CD4-positive, CD25-positive, alpha-beta regulatory T cell (primary cell): ENCODE measurements around the gene PNMA1. TPM values are rescaled to one million over a fixed set of nuclear protein-coding genes. Genes with fewer than 3 reads are reported as not detected.

Experiments
- ATAC-seq, 2 donors: fragments of 150-1000 bp; cut with Tn5 transposase; one replicate each; pipeline ENCODE4 v1.10.0; 2021; ENCODE audit warnings: low read depth in 2 of 2, moderate number of reproducible peaks in 2 of 2, moderate library complexity in 1 of 2
- DNase-seq, 3 donors: peaks; one replicate each; pipeline versions ENCODE4 v3.0.0 to v3.0.0-alpha.2; 2012 to 2022; ENCODE audit warnings: mixed read lengths in 1 of 3
- H3K27ac ChIP-seq: one replicate; pipeline ENCODE4 v1.7.0; 2013; ENCODE audit warnings: mild to moderate bottlenecking, low read length; ENCODE audit not compliant: insufficient read depth, poor library complexity, severe bottlenecking
- H3K27me3 ChIP-seq: one replicate; pipeline ENCODE4 v1.7.0; 2013; ENCODE audit warnings: low read length; ENCODE audit not compliant: control insufficient read depth, insufficient read depth
- H3K36me3 ChIP-seq: one replicate; pipeline ENCODE4 v1.7.0; 2013; ENCODE audit warnings: mild to moderate bottlenecking, low read length, moderate library complexity; ENCODE audit not compliant: control insufficient read depth, insufficient read depth
- H3K4me1 ChIP-seq: 2 replicates; pipeline ENCODE4 v1.7.0; 2013; ENCODE audit warnings: mild to moderate bottlenecking, low read length; ENCODE audit not compliant: insufficient read depth, control insufficient read depth, poor library complexity, severe bottlenecking
- H3K4me3 ChIP-seq: one replicate; pipeline ENCODE4 v1.7.0; 2013; ENCODE audit warnings: low read depth, mild to moderate bottlenecking, low read length, moderate library complexity
- H3K9me3 ChIP-seq, 2 experiments: 1 replicate in 1 of 2; 2 replicates in 1 of 2; pipeline ENCODE4 v1.7.0; 2013; ENCODE audit warnings: low read length in 2 of 2, mild to moderate bottlenecking in 1 of 2, moderate library complexity in 1 of 2; ENCODE audit not compliant: control insufficient read depth in 2 of 2
- H3K27ac Mint-ChIP-seq, 3 donors: one replicate each; pipeline ENCODE4 v1.8.0; 2020 to 2022; ENCODE audit warnings: mild to moderate bottlenecking in 3 of 3, mixed read lengths in 3 of 3, moderate library complexity in 2 of 3
- H3K27me3 Mint-ChIP-seq: one replicate; pipeline ENCODE4 v1.8.0; 2022; ENCODE audit warnings: mild to moderate bottlenecking, mixed read lengths
- H3K36me3 Mint-ChIP-seq: one replicate; pipeline ENCODE4 v1.8.0; 2020; ENCODE audit warnings: mixed read lengths
- H3K4me1 Mint-ChIP-seq, 4 donors: one replicate each; pipeline ENCODE4 v1.8.0; 2020 to 2022; ENCODE audit warnings: mixed read lengths in 4 of 4, mild to moderate bottlenecking in 1 of 4
- H3K4me3 Mint-ChIP-seq, 4 donors: one replicate each; pipeline ENCODE4 v1.8.0; 2020 to 2022; ENCODE audit warnings: mild to moderate bottlenecking in 4 of 4, mixed read lengths in 4 of 4, moderate library complexity in 3 of 4
- H3K9me3 Mint-ChIP-seq, 7 donors: one replicate each; pipeline ENCODE4 v1.8.0; 2020 to 2022; ENCODE audit warnings: mixed read lengths in 7 of 7, mild to moderate bottlenecking in 3 of 7, moderate library complexity in 2 of 7
- polyA plus RNA-seq, 4 donors: library from polyadenylated mRNA; unstranded; fragments of 300-500 nt; fragmentation: Illumina TruSeq; gene quantifications; one replicate each; pipeline ENCODE4 v1.2.3, GENCODE V29; 2021
- total RNA-seq: library from RNA; stranded (reverse); gene quantifications from one replicate; pipeline ENCODE4 v1.2.3, GENCODE V29; 2022

The PNMA1 gene
- total and polyA plus RNA-seq, 5 donors from 2014 or later = 42.6 to 54.1 (median 51.2) TPM

DNA sequence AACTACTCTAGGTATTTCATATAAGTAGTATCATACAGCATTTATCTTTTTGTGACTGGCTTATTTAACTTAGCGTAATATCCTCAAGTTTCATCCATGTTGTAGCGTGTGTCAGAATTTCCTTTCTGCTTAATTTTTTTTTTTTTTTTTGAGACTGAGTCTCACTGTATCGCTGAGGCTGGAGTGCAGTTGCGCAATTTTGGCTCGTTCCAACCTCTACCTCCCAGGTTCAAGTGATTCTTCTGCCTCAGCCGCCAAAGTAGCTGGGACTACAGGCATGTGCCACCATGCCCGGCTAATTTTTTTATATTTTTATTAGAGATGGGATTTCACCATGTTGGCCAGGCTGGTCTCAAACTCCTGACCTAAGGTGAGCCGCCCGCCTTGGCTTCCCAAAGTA is 28.9 kb downstream of the PNMA1 start:
- H3K4me1 Mint-ChIP-seq = no peaks in the 10 kb centered on the region

DNA sequence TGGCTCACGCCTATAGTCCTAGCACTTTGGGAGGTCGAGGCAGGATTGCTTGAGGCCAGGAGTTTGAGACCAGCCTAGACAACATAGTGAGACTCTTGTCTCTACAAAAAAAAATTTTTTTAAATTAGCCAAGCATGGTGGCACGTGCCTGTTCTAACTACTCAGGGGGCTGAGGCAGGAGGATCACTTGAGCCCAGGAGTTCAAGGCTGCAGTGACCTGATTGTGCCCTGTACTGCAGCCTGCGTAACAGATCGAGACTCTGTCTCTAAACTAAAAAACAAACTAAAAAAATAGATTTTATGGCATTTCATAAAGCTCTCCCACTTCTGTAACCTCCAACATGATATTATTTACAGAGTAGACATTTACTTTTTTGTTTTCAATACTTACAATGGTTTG is 29.6 kb downstream of the PNMA1 start:
- no peaks in the 10 kb centered on the region for H3K9me3 ChIP-seq
- peak overlapping the region in 1 of 3 donors; percentile 18 for H3K27ac Mint-ChIP-seq
- DNase-seq = no peak
- no peak for ATAC-seq
- no peak overlapping the region for H3K27ac ChIP-seq
- no peak overlapping the region for H3K4me3 ChIP-seq
- no peaks in the 10 kb centered on the region for H3K9me3 Mint-ChIP-seq
- H3K4me1 Mint-ChIP-seq = no peaks in the 10 kb centered on the region
- no peak overlapping the region for H3K4me3 Mint-ChIP-seq
- H3K4me1 ChIP-seq = no peaks in the 10 kb centered on the region
- peaks cover 9% of the 10 kb centered on the region for H3K36me3 Mint-ChIP-seq
- no peaks in the 10 kb centered on the region for H3K27me3 Mint-ChIP-seq
- no peaks in the 10 kb centered on the region for H3K27me3 ChIP-seq
- no peaks in the 10 kb centered on the region for H3K36me3 ChIP-seq

More for the DNA sequence above, 28.9 kb downstream of the PNMA1 start:
- no peaks in the 10 kb centered on the region for H3K9me3 Mint-ChIP-seq
- no peak overlapping the region for H3K4me3 ChIP-seq
- no peak overlapping the region for H3K27ac ChIP-seq
- no peak overlapping the region for H3K4me3 Mint-ChIP-seq
- H3K36me3 Mint-ChIP-seq = peaks cover 9% of the 10 kb centered on the region
- no peaks in the 10 kb centered on the region for H3K4me1 ChIP-seq
- H3K9me3 ChIP-seq = no peaks in the 10 kb centered on the region
- H3K27me3 Mint-ChIP-seq = no peaks in the 10 kb centered on the region
- ATAC-seq = no peak
- H3K36me3 ChIP-seq = no peaks in the 10 kb centered on the region
- H3K27ac Mint-ChIP-seq = no peak overlapping the region
- no peak for DNase-seq
- no peaks in the 10 kb centered on the region for H3K27me3 ChIP-seq

DNA sequence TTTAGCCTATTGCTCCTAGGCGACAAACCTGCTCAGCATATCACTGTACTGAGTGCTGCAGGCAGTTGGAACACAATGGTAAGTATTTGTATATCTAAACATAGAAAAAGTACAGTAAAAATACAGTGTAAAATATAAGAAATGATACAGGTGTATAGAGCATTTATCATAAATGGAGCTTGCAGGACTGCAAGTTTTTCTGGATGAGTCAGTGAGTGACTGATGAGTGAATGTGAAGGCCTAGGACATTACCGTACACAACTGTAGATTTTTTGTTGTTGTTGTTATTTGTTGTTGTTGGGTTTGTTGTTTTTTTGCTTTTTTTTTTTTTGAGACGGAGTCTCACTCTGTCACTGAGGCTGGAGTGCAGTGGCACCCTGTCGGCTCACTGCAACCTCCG is 33.4 kb downstream of the PNMA1 start:
- Histone ChIP-seq H3K27me3 (no peaks in the 10 kb centered on the region), H3K9me3 (no peaks in the 10 kb centered on the region), H3K27ac (no peak overlapping the region), H3K4me3 (no peak overlapping the region), H3K36me3 (no peaks in the 10 kb centered on the region), H3K4me1 (no peaks in the 10 kb centered on the region)
- Mint-ChIP-seq H3K4me1 (no peaks in the 10 kb centered on the region), H3K4me3 (no peak overlapping the region), H3K27me3 (no peaks in the 10 kb centered on the region), H3K9me3 (no peaks in the 10 kb centered on the region), H3K36me3 (peaks cover 4% of the 10 kb centered on the region), H3K27ac (no peak overlapping the region)
- DNase-seq = no peak
- ATAC-seq = no peak

DNA sequence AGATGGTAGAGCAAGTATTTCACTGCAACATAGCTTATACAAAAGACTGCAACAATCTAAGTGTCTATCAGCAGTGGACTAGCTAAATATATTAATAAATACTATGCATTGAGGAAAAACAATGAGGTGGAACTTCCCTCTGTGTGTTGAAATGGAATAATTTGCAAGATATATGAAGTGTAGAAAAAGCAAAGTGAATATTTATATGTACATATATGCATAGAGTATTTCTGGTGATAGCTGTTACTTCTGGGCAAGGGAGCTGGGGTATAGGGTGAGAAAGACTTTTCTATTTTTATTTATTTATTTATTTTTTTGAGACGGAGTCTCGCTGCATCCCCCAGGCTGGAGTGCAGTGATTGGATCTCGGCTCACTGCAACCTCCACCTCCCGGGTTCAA is 35.5 kb downstream of the PNMA1 start:
- no peaks in the 10 kb centered on the region for H3K9me3 ChIP-seq
- no peak overlapping the region for H3K27ac Mint-ChIP-seq
- no peaks in the 10 kb centered on the region for H3K4me1 Mint-ChIP-seq
- no peaks in the 10 kb centered on the region for H3K27me3 Mint-ChIP-seq
- H3K9me3 Mint-ChIP-seq = no peaks in the 10 kb centered on the region
- H3K36me3 Mint-ChIP-seq = peaks cover 10% of the 10 kb centered on the region
- no peak overlapping the region for H3K4me3 ChIP-seq
- no peaks in the 10 kb centered on the region for H3K27me3 ChIP-seq
- no peaks in the 10 kb centered on the region for H3K4me1 ChIP-seq
- H3K36me3 ChIP-seq = no peaks in the 10 kb centered on the region
- no peak overlapping the region for H3K27ac ChIP-seq
- no peak for DNase-seq
- ATAC-seq = no peak
- no peak overlapping the region for H3K4me3 Mint-ChIP-seq

DNA sequence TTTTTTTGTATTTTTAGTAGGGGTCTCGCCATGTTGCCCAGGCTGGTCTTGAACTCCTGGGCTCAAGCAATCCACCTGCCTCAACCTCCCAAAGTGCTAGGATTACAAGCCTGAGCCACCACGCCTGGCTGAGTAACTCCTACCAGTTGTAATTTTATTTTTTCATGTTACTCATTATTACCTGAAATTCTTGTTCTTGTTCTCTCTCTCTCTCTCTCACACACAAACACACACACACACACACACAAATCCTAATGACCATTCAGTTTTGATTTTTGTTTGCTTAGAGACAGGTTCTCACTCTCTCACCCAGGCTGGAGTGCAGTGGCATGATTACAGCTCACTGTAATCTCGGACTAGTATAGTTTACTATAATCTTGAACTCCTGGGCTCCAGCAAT is 39.2 kb downstream of the PNMA1 start:
- H3K4me1 ChIP-seq = no peaks in the 10 kb centered on the region
- no peaks in the 10 kb centered on the region for H3K27me3 ChIP-seq
- no peaks in the 10 kb centered on the region for H3K9me3 ChIP-seq
- DNase-seq (no peak), ATAC-seq (no peak)
- Mint-ChIP-seq H3K4me1 (no peaks in the 10 kb centered on the region), H3K36me3 (peaks cover 14% of the 10 kb centered on the region), H3K27me3 (no peaks in the 10 kb centered on the region), H3K4me3 (no peak overlapping the region), H3K9me3 (no peaks in the 10 kb centered on the region), H3K27ac (no peak overlapping the region)
- no peak overlapping the region for H3K27ac ChIP-seq
- no peaks in the 10 kb centered on the region for H3K36me3 ChIP-seq
- H3K4me3 ChIP-seq = no peak overlapping the region

DNA sequence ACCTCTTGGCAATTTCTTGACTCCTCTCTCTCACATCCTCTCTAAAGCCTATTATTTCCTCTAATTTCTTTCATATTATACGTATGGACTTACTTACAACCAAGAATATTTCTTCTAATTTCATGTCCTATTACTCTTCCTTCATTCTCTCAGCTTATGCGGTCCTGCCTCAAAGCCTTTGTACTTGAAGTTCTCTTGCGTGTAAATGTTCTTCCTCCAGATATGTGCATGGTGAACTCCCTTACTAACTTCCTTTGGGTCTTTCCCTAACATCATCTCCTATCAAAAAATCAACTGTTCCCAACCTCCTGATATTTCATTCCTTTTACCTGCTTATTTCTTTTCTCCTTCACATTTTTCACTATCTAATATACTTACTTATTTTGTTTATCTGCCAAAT is 46.3 kb downstream of the PNMA1 start:
- H3K4me1 Mint-ChIP-seq = peaks cover 0 to 2% (median 0%) of the 10 kb centered on the region in 4 donors
- no peaks in the 10 kb centered on the region for H3K27me3 ChIP-seq
- H3K4me3 Mint-ChIP-seq = no peak overlapping the region
- no peaks in the 10 kb centered on the region for H3K27me3 Mint-ChIP-seq
- ATAC-seq (no peak), DNase-seq (no peak)
- no peak overlapping the region for H3K4me3 ChIP-seq
- H3K9me3 Mint-ChIP-seq = no peaks in the 10 kb centered on the region
- H3K36me3 Mint-ChIP-seq = peaks cover 13% of the 10 kb centered on the region
- H3K36me3 ChIP-seq = no peaks in the 10 kb centered on the region
- H3K9me3 ChIP-seq = no peaks in the 10 kb centered on the region
- H3K27ac ChIP-seq = no peak overlapping the region
- no peak overlapping the region for H3K27ac Mint-ChIP-seq
- H3K4me1 ChIP-seq = no peaks in the 10 kb centered on the region

DNA sequence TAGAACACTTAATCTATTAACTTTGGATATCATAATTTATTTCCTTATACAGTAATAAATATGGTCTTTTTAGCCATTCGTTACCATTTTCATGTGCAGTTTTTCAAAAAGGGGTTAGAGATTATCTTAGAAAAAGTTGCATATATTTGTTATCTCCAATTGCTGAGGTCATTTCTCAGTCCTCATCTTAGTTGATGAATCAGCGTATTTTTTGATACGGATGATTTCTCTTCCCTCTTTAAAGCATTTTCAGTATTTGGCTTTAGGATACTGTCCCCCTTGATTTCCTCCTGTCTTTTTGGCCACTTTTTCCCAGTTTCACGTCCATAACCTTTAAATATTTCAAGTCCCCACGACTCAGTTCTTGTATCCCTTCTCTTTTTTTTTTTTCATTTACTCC is 47.6 kb downstream of the PNMA1 start:
- Mint-ChIP-seq H3K4me3 (no peak overlapping the region), H3K36me3 (peaks cover 19% of the 10 kb centered on the region), H3K9me3 (no peaks in the 10 kb centered on the region), H3K27me3 (no peaks in the 10 kb centered on the region), H3K4me1 (peaks cover 0 to 2% (median 0%) of the 10 kb centered on the region in 4 donors), H3K27ac (no peak overlapping the region)
- H3K27ac ChIP-seq = no peak overlapping the region
- DNase-seq (no peak), ATAC-seq (no peak)
- H3K27me3 ChIP-seq = no peaks in the 10 kb centered on the region
- H3K9me3 ChIP-seq = no peaks in the 10 kb centered on the region
- no peaks in the 10 kb centered on the region for H3K36me3 ChIP-seq
- no peak overlapping the region for H3K4me3 ChIP-seq
- H3K4me1 ChIP-seq = no peaks in the 10 kb centered on the region

DNA sequence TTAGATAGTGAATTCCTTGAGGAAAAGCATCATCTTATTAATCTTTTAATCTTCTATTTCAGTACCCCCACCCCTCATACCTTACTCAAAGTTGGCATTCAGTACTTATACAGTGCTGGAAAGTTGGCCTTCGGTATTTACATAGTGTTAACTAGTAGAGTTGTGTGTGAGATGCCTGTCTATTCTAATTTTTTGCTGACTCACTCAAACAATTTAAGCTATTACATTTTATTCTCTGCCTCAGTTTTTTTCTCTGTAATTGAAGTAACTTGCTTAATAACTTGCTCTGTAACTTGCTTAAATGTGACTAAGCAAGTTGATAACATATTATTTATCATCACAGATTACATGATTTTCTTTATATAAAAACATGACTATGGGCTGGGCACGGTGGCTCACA is 49.1 kb downstream of the PNMA1 start:
- Mint-ChIP-seq H3K9me3 (no peaks in the 10 kb centered on the region), H3K36me3 (peaks cover 25% of the 10 kb centered on the region), H3K4me1 (peaks cover 0 to 2% (median 0%) of the 10 kb centered on the region in 4 donors), H3K27me3 (no peaks in the 10 kb centered on the region), H3K27ac (no peak overlapping the region), H3K4me3 (no peak overlapping the region)
- Histone ChIP-seq H3K27me3 (no peaks in the 10 kb centered on the region), H3K36me3 (no peaks in the 10 kb centered on the region), H3K4me1 (no peaks in the 10 kb centered on the region), H3K9me3 (no peaks in the 10 kb centered on the region), H3K27ac (no peak overlapping the region), H3K4me3 (no peak overlapping the region)
- no peak for ATAC-seq
- no peak for DNase-seq
